ENCODE measurements around the gene JAML.

Gene JAML

GRCh38 chr11:118164885-118165284 is 59.9 kb downstream of the JAML start:
- FAIRE-seq: no peak

GRCh38 chr11:118163494-118163893 is 61.3 kb downstream of the JAML start:
- no peak for FAIRE-seq

GRCh38 chr11:118162846-118163245 is 62.0 kb downstream of the JAML start:
- FAIRE-seq: no peak

GRCh38 chr11:118161786-118162185 is 63.0 kb downstream of the JAML start:
- FAIRE-seq: no peak

- no peak for FAIRE-seq
These were observed 67.5 kb downstream of the JAML start for GRCh38 chr11:118157186-118157895.

- no peak for FAIRE-seq
These were observed 68.2 kb downstream of the JAML start for GRCh38 chr11:118156531-118157185.

GRCh38 chr11:118155776-118156530 is 68.9 kb downstream of the JAML start:
- no peak for FAIRE-seq

GRCh38 chr11:118154641-118155040 is 70.2 kb downstream of the JAML start:
- no peak for FAIRE-seq

GRCh38 chr11:118153976-118154375 is 70.8 kb downstream of the JAML start:
- FAIRE-seq: no peak

- no peak for FAIRE-seq
These were observed 71.3 kb downstream of the JAML start for GRCh38 chr11:118153516-118153915.

- no peak for FAIRE-seq
These were observed 72.0 kb downstream of the JAML start, which contains the start of gene SCN4B for GRCh38 chr11:118152552-118153471. Gene SCN4B, minus strand, starts transcription at chr11:118152823. Its CDS starts 150 bp downstream, at chr11:118152673.

- FAIRE-seq: no peak
These were observed 72.7 kb downstream of the JAML start for GRCh38 chr11:118152020-118152551.

- no peak for FAIRE-seq
These were observed 73.4 kb downstream of the JAML start for GRCh38 chr11:118151431-118151830.

GRCh38 chr11:118149493-118149892 is 75.3 kb downstream of the JAML start:
- FAIRE-seq: no peak

GRCh38 chr11:118148856-118149255 is 76.0 kb downstream of the JAML start:
- no peak for FAIRE-seq

GRCh38 chr11:118148240-118148639 is 76.6 kb downstream of the JAML start:
- FAIRE-seq: no peak

GRCh38 chr11:118147502-118147901 is 77.3 kb downstream of the JAML start:
- no peak for FAIRE-seq

- FAIRE-seq: no peak
These were observed 78.3 kb downstream of the JAML start for GRCh38 chr11:118146554-118146953.

GRCh38 chr11:118145285-118146227 is 79.3 kb downstream of the JAML start:
- FAIRE-seq: peak; percentile 45

- FAIRE-seq: no peak
These were observed 80.2 kb downstream of the JAML start for GRCh38 chr11:118144301-118145268.

All from islet of Langerhans (tissue), 1 donor.